Activated CD8-positive, alpha-beta memory T cell treated with anti-CD3 and anti-CD28 coated beads for 48 hours (primary cell): ENCODE measurements around the gene KNDC1.

ENCODE experiments used
- DNase-seq, 3 experiments: peaks; one replicate each; pipeline ENCODE4 v3.0.0-alpha.2; 2020; ENCODE audit warnings: low read depth in 2 of 3, low spot score in 2 of 3

Gene KNDC1

DNA sequence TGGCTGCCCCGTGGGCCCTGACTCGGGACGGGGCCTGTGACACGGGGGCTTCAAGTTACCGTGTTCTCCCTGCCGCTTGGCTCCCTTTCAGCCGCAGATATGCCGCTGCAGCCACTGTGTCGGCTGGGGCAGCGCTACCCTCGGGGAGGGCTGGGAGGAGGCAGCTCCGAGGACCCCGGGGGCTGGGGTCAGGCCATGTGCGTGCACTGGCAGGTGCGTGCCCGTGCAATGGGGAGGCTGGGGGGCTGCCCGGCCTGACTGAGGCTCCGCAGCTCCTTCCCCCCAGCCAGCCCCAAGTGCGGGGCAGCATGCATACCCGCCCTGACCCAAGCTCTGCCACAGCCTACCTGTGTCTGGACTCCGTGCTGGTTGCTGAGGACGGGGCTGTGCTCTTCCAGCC lies 29.2 kb downstream of the KNDC1 start:
- DNase-seq: no peak

DNA sequence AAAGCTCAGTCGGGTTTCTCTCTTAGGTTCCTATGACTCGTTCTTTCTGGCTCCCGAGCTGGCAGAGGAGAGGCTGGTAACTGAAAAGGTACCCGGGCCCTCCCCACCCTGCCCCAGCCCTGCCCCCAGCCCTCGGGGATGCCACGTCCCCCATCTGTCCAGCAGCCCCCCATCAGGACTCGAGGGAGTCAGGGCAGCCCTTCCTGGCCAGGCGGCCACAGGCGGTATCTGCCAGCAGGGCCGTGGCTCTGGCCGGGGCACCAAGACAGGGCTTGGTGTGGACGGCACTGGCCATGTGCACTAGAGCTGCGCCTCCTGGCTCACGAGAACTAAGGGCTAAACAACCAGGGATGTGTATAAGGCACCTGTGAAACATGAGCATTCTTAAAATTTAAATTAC lies 29.7 kb downstream of the KNDC1 start:
- DNase-seq: no peak

DNA sequence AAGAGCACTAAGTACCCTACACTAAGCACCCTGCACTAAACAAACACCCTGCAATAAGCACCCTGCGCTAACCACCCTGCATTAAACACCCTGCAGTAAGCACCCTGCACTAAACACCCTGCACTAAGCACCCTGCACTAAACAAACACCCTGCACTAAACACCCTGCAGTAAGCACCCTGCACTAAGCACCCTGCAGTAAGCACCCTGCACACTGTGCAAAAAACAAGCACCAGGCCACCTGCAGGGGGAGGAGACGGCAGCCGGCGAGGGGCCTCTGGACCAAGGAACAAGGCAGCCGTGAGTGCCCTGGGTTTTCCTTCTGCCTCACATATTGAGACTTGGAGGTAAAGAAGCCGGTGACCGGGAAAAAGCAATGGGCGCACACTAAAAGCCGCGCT lies 30.2 kb downstream of the KNDC1 start:
- DNase-seq: no peak

DNA sequence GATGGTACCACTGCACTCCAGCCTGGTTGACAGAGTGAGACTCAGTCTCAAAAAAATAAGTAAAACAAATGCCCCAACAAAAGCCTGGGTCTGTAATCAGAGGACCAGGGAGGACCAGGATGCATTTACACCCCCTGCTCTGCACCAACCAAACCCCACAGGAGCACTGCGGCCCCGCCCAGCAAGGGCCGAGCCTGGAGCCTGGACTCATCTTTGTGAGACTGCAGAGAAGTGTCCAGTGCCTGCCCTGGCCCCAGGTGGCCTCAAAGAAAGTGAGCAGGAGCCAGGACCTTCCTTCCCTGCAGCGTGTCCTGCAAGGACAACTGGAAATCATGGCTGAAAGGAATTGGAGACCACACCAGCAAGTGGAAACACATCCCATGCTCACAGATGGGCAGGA lies 31.6 kb downstream of the KNDC1 start:
- DNase-seq: no peak

DNA sequence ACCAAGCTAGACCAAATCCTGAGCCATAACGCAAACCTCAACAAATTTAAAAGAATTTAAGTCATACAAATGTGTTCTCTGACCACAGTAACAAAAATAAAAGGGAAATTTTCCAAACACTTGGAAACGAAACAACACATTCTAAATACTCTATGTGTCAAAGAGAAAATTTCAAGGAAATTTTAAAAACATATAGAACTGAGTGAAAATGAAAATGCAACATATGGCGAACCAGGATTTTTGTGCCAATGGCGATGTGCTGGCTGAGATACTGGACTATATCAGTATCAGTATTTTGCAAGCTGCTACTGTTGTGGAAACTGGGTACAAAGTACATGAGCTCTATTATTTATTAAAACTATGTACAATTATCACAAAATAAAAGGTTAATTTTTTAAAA lies 34.1 kb downstream of the KNDC1 start:
- no peak for DNase-seq

DNA sequence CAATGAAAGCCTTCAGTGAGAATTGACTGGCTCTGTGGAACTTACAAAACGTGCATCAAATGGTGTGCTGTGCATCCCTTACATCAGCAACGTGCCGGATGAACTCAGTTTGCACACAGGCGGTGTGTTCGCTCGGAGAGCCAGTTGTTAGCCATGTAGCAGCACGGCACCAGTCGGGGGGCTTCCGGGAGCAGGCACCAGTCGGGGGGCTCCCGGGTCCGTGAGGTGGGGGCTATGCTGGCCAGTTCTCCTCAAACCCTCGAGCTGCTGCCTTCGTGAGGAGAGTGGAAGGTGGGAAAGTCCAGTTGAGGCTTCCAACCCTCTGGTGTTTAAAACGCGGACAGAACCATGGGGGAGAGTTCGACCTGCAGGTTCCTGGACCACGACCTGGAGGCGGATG lies 35.1 kb downstream of the KNDC1 start:
- DNase-seq: no peak

DNA sequence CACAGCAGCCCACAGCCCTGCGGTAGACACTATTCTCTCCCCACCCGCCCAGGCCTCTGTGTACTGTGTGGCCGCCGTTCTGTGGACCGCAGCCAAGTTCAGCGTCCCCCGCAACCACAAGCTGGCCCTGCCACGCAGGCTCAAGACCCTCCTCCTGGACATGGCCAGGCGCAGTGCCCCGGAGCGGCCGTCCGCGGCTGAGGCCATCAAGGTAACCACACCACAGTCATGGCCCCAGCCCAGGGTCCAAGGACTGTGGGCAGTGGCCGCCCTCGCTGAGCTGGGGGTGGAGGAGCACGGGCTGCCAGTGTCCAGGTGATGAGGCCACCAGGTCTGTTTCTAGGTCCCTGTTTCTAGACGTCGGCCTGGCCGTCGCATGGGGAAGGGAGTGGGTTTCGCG lies 35.6 kb downstream of the KNDC1 start:
- DNase-seq: no peak

DNA sequence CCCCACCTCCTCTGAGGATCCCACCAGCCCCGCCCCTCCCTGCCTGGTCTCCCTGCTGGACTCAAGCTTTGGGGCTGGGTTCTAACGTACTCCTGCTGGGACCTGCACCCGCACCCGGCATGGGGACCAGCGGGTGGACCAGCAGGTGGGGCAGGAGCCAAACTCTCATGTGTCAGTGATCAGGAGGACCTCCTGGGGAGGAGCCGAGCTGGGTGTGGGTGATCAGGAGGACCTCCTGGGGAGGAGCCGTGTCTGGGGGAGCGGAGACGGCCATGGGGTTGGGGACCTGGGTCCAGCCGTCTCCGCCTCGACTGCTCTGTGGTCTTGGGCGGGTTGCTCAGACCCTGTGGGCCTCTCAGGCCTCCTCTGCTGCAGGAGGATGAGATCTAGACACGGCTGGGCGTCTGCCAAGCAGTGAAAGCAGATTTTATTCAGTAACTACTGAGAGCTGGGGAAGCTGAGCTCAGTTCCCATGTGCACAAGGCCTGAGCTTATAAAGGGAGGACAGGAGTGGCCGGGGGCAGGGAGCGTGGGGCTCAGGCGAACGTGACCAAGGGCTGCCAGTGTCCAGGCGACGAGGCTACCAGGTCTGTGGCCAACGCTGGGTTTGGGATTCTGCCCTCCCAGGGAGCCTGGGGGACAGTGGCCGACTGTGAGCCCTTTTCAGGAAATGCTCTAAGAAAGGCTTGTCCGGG lies 36.3 kb downstream of the KNDC1 start:
- no peak for DNase-seq

DNA sequence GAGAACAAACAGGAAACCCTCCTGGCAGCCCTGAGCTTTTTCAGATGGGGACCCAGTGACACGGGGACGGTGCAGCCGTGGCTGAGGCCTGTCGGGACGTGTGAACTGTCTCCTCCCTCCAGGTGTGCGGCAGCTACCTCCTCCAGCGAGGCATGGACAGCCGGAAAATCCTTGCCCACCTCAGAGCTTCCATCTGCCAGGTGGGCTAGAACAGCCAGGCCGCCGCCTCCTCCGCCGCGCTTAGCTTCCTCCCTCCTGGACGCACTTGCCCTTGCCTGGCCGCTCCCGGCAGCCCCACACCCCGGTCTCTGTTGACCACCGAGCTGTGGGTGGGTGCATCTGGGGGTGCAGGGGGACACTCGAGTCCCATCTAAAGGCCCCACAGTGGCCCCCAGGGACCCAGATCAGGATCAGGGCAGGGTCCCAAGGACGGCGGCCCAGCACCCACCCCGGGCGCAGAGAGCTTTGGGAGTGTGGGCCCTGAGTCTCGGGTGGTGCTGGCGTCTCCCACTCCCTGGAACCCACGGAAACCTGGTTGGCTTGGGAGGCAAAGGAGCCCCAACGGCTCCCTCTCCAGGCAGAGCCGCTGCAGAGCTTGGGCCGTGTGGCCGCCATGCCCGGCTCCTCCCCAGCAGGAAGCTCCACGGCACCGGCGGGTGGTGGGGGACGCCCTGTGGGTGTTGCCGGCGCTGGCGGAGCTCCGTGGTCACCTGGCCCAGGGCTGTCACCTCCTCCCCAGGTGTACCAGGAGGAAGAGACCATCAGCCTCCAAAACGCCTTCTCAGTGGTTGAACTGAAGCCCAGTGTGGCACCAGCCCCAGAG lies 37.1 kb downstream of the KNDC1 start:
- no peak for DNase-seq

DNA sequence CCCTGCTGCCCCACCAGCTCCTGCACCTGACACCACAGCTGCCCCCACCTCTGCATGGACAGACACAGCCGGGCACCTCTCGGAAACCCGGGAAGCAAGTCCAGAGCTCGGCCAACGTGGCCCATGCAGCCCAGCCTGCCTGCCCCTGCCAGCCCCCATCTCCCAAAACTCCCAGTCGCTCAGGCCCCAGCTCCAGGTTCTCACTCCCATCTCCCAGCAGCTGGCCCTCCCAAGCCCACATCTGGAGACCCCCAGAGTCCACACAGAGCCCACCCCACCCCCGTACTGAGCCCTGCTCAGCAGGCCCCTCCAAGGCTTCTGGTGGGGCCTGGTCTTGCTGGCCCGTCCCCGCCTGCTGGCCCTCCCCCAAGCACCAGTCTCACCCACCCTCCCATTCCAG lies 37.8 kb downstream of the KNDC1 start:
- DNase-seq: no peak

DNA sequence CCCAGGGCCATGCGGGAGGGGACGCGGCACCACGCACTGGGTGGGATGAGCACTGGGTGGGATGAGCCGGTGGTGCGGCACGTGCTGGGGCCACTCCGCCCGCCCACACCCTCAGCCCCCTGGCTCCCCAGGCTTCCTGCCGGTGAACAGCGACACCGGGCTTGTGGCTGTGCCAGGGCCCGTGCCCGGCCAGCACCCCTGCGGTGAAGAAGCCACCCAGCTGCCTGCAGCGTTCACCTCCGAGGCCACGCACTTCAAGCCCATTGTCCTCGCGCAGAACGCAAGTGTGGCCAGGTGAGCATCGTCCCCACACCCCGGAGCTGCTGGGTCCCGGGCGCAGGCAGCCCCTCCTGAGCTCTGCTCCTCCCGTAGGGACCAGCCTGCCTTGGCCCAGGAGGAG lies 38.2 kb downstream of the KNDC1 start:
- no peak for DNase-seq

DNA sequence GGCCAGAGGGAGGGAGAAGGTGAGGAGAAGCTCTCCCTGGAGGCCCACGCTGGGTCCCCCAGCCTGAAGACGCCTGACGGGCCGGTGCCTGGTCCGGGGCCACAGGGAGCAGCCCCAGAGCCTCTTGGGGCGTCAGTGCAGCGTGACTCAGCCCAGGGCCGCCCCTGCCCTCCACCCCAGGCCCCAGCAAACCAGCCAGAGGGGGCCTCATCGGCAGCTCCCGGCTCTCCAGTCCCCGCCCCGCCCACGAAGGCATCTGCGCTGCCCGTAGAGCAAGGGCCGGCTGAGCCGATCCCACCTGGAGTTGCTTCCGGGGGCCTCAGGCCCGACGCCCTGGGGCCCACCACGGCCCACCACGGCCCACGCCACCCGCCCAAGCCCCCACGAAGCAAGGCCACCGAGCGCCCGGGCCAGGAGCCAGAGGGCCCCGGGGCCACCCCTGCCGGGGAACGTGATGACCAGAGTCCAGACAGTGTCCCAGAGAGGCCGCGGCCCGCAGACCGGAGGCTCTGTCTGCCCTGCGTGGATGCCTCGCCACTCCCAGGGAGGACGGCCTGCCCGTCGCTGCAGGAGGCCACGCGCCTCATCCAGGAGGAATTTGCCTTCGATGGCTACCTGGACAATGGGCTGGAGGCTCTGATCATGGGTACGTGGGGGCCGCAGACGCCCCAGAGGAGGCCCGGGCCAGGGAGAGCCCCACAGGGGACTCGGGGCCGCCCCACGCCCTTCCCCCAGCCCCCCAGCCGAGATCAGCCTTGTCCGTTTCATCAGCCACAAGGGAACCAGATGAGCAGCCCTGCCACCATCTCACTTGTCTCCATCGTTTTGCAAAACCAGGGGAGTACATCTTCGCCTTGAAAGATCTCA lies 38.8 kb downstream of the KNDC1 start:
- DNase-seq: no peak

DNA sequence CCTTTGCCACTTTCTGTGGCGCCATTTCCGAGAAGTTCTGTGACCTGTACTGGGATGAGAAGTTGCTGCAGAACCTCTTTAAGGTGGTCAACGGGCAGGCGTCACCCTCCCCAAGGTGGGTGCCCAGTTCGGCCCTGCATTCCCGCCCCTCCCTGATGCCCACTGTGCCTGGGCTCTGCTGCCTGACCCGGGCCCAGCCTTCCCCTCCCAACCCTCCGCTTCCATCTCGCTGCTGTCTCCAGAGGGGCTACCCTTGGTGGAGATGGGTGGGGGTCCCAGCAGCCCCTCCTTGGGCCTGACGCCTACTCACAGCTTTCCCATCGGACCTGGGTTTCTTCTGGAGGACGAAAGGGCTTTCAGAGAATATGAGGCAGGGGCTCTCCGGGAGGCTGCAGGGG lies 39.5 kb downstream of the KNDC1 start:
- DNase-seq: no peak

DNA sequence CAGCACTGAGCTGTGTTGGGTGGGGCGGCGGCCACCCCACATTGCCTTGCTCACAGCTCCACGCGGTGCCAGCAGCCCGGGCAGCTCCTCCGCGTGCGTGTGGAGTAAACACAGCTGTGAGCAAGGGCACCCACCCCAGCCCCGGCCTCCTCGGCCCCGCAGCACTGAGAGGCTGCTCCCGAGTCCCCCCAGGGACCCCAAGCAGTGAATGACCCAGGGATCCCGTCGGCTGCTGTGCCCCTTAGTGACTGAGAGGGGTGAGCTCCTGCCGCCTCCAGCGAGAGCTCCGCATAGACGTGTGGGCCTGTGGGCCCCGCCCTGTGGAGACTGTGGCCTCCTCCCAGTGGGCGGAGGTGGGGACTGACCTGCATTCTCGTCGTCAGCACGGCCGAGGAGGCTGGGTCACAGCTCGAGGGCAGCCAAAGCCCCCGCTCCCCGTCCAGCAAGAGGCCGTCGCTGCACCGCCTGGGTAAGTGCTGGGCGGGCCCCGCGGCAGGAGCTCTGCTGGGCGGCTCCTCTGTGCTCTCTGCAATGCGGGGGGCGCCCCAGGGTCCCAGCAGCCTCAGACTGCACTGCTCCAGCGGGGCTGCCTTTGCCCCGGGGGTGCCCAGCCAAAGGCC lies 40.1 kb downstream of the KNDC1 start:
- DNase-seq: no peak

DNA sequence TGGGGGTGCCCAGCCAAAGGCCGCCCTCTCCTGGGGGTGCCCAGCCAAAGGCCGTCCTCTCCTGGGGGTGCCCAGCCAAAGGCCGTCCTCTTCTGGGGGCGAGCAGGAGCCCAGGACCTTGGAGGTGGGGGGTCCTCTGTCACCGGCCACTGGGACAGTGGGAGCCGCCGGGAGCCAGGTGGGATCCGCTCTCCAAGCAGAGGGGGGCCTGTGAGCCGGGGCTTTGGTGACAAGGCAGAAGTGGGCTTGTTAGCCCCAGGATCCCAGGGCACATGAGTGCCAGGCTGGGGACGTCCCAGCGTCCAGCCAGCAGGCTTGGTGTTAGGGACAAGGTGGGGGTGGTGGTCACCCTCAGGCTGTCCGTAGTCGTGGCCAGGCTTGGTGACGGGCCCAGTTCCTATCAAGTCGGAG lies 40.6 kb downstream of the KNDC1 start:
- DNase-seq: no peak

DNA sequence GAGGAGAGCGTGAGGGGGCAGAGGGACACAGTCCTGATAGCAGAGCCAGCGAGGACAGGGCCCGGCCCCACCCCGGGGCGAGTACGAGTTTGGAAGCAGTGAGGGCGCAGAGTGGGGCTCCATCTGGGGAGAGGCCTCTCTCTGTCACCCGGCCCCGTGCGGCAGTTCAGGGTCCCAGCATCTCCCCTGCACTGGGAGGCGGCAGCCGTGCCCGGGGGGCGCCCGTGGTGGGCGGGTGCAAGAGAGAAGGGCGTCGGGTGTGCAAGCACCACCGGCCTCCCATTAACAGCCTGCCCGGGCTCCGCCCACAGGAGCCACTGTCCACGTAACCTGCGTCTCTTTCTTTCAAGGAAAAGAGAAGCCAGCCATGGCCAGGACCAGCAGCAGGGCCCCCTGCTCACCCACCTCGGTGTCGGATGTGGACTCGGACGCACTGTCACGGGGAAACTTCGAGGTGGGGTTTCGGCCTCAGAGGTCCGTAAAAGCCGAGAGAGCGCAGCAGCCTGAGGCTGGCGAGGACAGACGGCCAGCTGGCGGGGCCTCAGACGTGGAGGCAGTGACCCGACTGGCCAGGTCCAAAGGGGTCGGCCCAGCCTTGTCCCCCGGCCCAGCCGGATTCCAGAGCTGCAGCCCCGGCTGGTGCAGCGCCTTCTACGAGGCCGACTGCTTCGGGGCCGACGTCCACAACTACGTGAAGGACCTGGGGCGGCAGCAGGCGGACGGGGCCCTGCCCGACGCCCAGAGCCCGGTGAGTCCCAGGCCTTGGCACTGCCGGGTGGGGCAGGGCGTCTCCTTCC lies 41.3 kb downstream of the KNDC1 start:
- DNase-seq: no peak

DNA sequence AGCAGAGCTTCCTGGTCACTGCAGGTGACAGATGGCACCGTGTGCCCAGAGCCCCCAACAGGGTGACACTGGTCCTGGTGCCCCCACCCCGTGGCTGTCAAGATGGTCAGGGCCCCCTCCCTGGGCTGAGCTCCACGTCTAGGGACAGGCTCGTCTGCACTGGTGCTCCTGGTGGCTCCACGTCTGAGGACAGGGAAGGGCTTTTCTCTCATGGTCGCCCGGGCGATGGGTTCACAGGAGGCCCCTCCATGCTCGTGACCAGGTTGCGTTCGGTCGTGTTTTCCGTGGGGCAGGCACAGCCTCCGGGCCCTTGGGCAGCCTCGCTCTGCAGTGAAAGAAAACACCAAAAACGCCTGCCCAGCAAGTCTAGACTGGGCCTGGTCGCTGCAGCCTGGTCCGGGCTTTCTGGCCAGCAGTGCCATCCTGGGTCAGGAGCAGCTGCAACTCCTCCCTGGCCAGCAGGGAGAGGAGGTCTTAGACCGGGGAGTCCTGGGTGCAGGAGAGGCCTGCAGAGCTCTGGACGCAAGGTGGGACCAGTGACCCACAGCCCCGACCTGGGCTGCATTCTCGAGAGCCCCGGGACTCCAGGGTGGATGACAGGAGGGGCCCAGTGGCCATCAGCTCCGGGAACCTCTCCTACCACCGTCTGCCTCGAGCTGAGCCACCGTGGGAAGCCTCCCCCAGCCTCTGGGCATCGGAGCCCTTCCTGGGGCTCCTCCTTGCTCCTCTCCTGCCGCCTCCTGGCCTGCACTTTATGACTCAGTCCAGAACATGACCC lies 42.1 kb downstream of the KNDC1 start:
- no peak for DNase-seq

DNA sequence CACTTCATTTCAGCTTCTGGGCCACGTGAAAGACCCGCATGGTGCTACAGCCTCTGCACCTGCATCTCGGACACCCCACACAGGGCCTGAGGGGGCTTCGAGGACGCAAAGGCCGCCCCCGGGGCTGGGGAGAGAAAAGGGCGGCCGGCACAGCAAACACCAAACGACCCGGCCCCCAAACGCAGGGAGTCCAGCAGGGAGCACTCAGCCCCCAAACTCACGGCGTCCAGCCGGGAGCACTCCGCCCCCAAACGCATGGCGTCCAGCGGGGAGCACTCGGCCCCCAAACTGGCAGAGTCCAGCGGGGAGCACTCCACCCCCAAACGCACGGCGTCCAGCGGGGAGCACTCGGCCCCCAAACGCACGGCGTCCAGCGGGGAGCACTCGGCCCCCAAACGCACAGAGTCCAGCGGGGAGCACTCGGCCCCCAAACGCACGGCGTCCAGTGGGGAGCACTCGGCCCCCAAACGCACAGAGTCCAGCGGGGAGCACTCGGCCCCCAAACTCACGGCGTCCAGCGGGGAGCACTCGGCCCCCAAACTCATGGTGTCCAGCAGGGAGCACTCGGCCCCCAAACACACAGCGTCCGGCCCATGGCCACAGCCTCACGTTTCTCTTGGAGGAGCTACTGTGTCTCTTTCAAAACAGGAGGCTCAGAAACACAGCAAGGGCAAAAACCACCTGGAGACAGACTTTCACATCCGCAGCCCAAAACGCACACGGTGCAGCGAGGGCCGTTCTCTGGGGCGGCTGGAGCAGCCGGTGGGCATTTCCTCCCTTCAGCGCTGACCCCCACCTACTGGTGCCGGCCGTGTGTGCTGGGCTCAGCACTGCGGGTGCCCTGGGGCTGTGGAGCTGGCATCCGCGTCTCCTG lies 43.0 kb downstream of the KNDC1 start:
- no peak for DNase-seq

DNA sequence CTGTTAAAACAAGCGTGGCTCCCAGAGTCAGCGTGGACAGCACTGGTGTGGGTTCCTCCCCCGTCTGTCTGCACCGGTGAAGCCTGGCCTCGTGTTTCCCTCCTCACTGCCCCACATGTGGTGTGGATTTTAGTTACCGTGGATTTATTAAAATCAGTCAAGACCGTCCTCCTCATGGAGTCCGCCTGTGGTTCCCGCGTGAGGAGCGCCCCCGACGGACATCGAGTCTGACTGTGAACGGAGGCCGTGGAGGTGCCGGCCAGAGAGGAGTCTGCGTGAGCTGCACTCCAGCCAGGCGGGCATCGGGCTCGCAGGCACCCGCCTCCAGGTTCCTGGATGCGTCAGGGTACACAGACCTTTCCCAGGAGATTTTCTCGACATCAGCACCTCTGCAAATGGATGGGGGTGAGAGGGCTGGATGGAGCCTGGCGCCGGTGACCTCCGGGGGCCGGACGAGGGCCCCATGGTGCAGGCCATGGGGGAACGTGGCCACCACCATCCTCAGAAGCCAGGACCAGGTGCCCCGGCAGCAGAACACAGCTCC lies 43.7 kb downstream of the KNDC1 start:
- no peak for DNase-seq
